ENCODE data around the gene CEP57L1.
"Not testable (repeated sequence)": the region's sequence is repeated elsewhere in the genome, so short reads cannot be mapped to it uniquely, and the experiment has no call there.

CEP57L1 gene

GRCh38 chr6:109117346-109118035 lies 22.2 kb downstream of the CEP57L1 start:
- no peak for DNase-seq

GRCh38 chr6:109118337-109118736 lies 23.0 kb downstream of the CEP57L1 start:
- no peak for DNase-seq

GRCh38 chr6:109118871-109119354 lies 23.6 kb downstream of the CEP57L1 start:
- no peak for DNase-seq

- DNase-seq: no peak
Observed at GRCh38 chr6:109121411-109121810, 26.1 kb downstream of the CEP57L1 start.

GRCh38 chr6:109124219-109124618 lies 28.9 kb downstream of the CEP57L1 start:
- no peak for DNase-seq

GRCh38 chr6:109125504-109125903 lies 30.2 kb downstream of the CEP57L1 start:
- DNase-seq: no peak

- no peak for DNase-seq
Observed at GRCh38 chr6:109130065-109130464, 34.8 kb downstream of the CEP57L1 start.

GRCh38 chr6:109135600-109135999 lies 40.3 kb downstream of the CEP57L1 start:
- DNase-seq: not testable (repeated sequence)

GRCh38 chr6:109136039-109136438 lies 40.7 kb downstream of the CEP57L1 start:
- DNase-seq: not testable (repeated sequence)

GRCh38 chr6:109136530-109136929 lies 41.2 kb downstream of the CEP57L1 start:
- not testable (repeated sequence) for DNase-seq

- DNase-seq: no peak
Observed at GRCh38 chr6:109139109-109139508, 43.8 kb downstream of the CEP57L1 start.

GRCh38 chr6:109142067-109142466 lies 46.8 kb downstream of the CEP57L1 start:
- not testable (repeated sequence) for DNase-seq

GRCh38 chr6:109143191-109143590 lies 47.9 kb downstream of the CEP57L1 start:
- no peak for DNase-seq

GRCh38 chr6:109148251-109148650 lies 52.9 kb downstream of the CEP57L1 start:
- DNase-seq: not testable (repeated sequence)

- not testable (repeated sequence) for DNase-seq
Observed at GRCh38 chr6:109148716-109149115, 53.4 kb downstream of the CEP57L1 start.

- DNase-seq: no peak
Observed at GRCh38 chr6:109153752-109154151, 58.4 kb downstream of the CEP57L1 start.

- no peak for DNase-seq
Observed at GRCh38 chr6:109164331-109164730, 69.0 kb downstream of the CEP57L1 start.

- DNase-seq: no peak
Observed at GRCh38 chr6:109165392-109165974, 70.2 kb downstream of the CEP57L1 start.

GRCh38 chr6:109166673-109167072 lies 71.4 kb downstream of the CEP57L1 start:
- DNase-seq: no peak

- DNase-seq: no peak
Observed at GRCh38 chr6:109167562-109167961, 72.3 kb downstream of the CEP57L1 start.

GRCh38 chr6:109170333-109170732 lies 75.0 kb downstream of the CEP57L1 start:
- no peak for DNase-seq

- no peak for DNase-seq
Observed at GRCh38 chr6:109172101-109172746, 76.9 kb downstream of the CEP57L1 start.

- DNase-seq: no peak
Observed at GRCh38 chr6:109174916-109175315, 79.6 kb downstream of the CEP57L1 start.

- DNase-seq: no peak
Observed at GRCh38 chr6:109178921-109179320, 83.6 kb downstream of the CEP57L1 start.
